ENCODE data around the gene GSAP. TPM values are rescaled to one million over a fixed set of nuclear protein-coding genes. Genes with fewer than 3 reads are reported as not detected.
A peak's percentile ranks its signal among the peaks of the same experiment; 100 is the strongest.
"Not testable (repeated sequence)": the region's sequence is repeated elsewhere in the genome, so short reads cannot be mapped to it uniquely, and the experiment has no call there.

GSAP gene, protein sequence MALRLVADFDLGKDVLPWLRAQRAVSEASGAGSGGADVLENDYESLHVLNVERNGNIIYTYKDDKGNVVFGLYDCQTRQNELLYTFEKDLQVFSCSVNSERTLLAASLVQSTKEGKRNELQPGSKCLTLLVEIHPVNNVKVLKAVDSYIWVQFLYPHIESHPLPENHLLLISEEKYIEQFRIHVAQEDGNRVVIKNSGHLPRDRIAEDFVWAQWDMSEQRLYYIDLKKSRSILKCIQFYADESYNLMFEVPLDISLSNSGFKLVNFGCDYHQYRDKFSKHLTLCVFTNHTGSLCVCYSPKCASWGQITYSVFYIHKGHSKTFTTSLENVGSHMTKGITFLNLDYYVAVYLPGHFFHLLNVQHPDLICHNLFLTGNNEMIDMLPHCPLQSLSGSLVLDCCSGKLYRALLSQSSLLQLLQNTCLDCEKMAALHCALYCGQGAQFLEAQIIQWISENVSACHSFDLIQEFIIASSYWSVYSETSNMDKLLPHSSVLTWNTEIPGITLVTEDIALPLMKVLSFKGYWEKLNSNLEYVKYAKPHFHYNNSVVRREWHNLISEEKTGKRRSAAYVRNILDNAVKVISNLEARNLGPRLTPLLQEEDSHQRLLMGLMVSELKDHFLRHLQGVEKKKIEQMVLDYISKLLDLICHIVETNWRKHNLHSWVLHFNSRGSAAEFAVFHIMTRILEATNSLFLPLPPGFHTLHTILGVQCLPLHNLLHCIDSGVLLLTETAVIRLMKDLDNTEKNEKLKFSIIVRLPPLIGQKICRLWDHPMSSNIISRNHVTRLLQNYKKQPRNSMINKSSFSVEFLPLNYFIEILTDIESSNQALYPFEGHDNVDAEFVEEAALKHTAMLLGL
- 1 to 10 TPM; 2.0 to 2.9 TPM for total RNA-seq
- polyA plus RNA-seq = 11.9 TPM

DNA sequence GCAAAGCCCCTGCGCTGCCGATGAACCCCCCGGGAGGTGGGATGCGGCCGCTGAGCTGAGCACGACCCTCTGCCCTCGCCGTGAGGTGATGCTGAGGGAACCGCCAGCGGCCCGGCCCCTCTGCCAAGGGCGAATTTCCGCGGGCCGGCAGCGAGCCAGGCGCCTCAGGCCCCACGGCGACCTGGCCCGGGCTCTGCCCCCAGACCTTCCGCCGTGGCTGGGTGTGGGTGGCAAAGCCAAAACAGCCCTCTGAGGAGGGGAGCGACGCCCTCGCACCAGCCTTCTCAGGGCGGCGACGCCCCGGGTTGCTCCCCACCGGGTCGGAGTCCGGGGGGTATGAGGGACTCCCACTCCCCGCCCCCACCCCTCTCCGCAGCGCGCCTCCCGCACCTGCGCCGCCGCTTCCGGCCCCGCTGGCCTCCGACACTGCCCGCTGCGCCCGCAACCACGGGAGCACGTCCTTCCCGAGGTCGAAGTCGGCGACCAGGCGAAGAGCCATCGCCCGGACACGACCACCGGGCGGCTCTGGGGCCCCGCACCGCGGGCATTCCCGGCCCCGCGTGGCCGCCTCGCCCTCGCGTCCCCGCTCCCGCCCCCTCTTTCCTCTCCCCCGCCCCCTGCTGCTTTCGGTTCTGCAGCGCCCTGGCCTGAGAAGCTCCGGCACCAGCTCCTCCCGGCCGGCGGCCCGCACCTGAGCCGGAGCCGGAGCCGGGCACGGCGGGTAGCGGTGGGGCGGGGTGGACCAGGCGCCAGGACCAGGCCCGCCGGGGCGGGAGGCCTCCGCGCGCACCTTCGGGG lies at the start of gene GSAP:
GSAP (minus strand) TSS at position 527 of the 798 bp plus-strand sequence; CDS start at position 499, 28 bp downstream.
- Mint-ChIP-seq H3K36me3 (peaks cover 0 to 3% (median 0%) of the 10 kb centered on the region in 3 donors), H3K4me1 (peaks cover 32 to 59% (median 42%) of the 10 kb centered on the region in 3 donors), H3K9me3 (no peaks in the 10 kb centered on the region), H3K4me3 (peak within 1 kb of the TSS; percentile 76 to 95 (median 83)), H3K27ac (peak within 1 kb of the TSS; percentile 29 to 86 (median 69)), H3K27me3 (peaks cover 0 to 1% of the 10 kb centered on the region in 2 donors)
- Histone ChIP-seq H3K4me1 (ENCODE audit: insufficient read depth, low read length) (peaks cover 28% of the 10 kb centered on the region), H3K27me3 (ENCODE audit: insufficient read depth, low read length, poor library complexity, severe bottlenecking) (no peaks in the 10 kb centered on the region), H3K4me3 (ENCODE audit: low read length) (peak within 1 kb of the TSS; percentile 72), H3K27ac (ENCODE audit: low read depth, low read length) (peak within 1 kb of the TSS; percentile 53), H3K36me3 (ENCODE audit: insufficient read depth, low read length) (no peaks in the 10 kb centered on the region), H3K9me3 (ENCODE audit: low read length) (no peaks in the 10 kb centered on the region)
- ChIA-PET CTCF (interaction anchor here (0.6 to 2.3 kb wide), 5 partner anchors 12 to 285 kb away, joined by 3 to 9 read pairs (median 4); no protein-coding TSS in a partner anchor), POLR2A (interaction anchor here (0.8 to 1.9 kb wide), 4 partner anchors 9 to 120 kb away, joined by 3 to 10 read pairs (median 4); no protein-coding TSS in a partner anchor)
- peak; percentile 34 to 71 (median 50) for DNase-seq

- Histone ChIP-seq H3K4me3 (ENCODE audit: low read length) (no peak overlapping the region), H3K4me1 (ENCODE audit: insufficient read depth, low read length) (no peaks in the 10 kb centered on the region), H3K36me3 (ENCODE audit: insufficient read depth, low read length) (no peaks in the 10 kb centered on the region), H3K27ac (ENCODE audit: low read depth, low read length) (no peak overlapping the region), H3K9me3 (ENCODE audit: low read length) (no peaks in the 10 kb centered on the region), H3K27me3 (ENCODE audit: insufficient read depth, low read length, poor library complexity, severe bottlenecking) (no peaks in the 10 kb centered on the region)
- no peaks in the 10 kb centered on the region for H3K27me3 Mint-ChIP-seq
- no peak overlapping the region for H3K4me3 Mint-ChIP-seq
- peaks cover 0 to 2% (median 0%) of the 10 kb centered on the region in 3 donors for H3K36me3 Mint-ChIP-seq
- peaks cover 0 to 5% (median 0%) of the 10 kb centered on the region in 5 donors for H3K9me3 Mint-ChIP-seq
- no peak overlapping the region for H3K27ac Mint-ChIP-seq
- DNase-seq = no peak
- no peaks in the 10 kb centered on the region for H3K4me1 Mint-ChIP-seq
- POLR2A ChIA-PET = no interaction called here
- CTCF ChIA-PET = no interaction called here
Observed at GRCh38 chr7:77465256-77465655, 49.1 kb upstream of the GSAP start.

GRCh38 chr7:77464589-77464988 lies 48.4 kb upstream of the GSAP start:
- Mint-ChIP-seq H3K9me3 (peaks cover 0 to 5% (median 0%) of the 10 kb centered on the region in 5 donors), H3K36me3 (peaks cover 0 to 2% (median 0%) of the 10 kb centered on the region in 3 donors), H3K4me1 (no peaks in the 10 kb centered on the region), H3K4me3 (no peak overlapping the region), H3K27me3 (no peaks in the 10 kb centered on the region), H3K27ac (no peak overlapping the region)
- no peaks in the 10 kb centered on the region for H3K27me3 ChIP-seq (ENCODE audit: insufficient read depth, low read length, poor library complexity, severe bottlenecking)
- H3K4me3 ChIP-seq (ENCODE audit: low read length) = no peak overlapping the region
- H3K27ac ChIP-seq (ENCODE audit: low read depth, low read length) = no peak overlapping the region
- H3K4me1 ChIP-seq (ENCODE audit: insufficient read depth, low read length) = no peaks in the 10 kb centered on the region
- DNase-seq = no peak
- no peaks in the 10 kb centered on the region for H3K9me3 ChIP-seq (ENCODE audit: low read length)
- CTCF ChIA-PET = no interaction called here
- POLR2A ChIA-PET = no interaction called here
- H3K36me3 ChIP-seq (ENCODE audit: insufficient read depth, low read length) = no peaks in the 10 kb centered on the region

DNA sequence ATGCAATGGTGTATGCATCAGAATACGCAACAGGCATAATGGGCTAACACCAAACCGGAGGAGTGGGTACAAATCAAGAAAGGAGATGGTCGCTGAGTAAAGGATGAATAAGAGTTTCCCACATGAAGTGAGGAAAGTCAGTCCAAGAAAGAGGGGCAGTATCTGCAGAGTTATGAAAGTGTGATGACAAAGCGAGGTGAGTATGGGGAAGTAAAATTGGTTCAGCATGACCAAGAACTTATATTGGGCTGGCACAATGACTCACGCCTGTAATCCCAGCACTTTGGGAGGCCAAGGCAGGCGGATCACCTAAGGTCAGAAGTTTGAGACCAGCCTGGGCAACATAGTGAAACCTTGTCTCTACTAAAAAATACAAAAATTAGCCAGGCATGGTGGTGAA lies 47.5 kb upstream of the GSAP start:
- H3K9me3 Mint-ChIP-seq; DNase-seq; H3K27ac ChIP-seq (ENCODE audit: low read depth, low read length); H3K9me3 ChIP-seq (ENCODE audit: low read length); H3K27me3 Mint-ChIP-seq; H3K36me3 ChIP-seq (ENCODE audit: insufficient read depth, low read length); H3K4me3 ChIP-seq (ENCODE audit: low read length); H3K27me3 ChIP-seq (ENCODE audit: insufficient read depth, low read length, poor library complexity, severe bottlenecking); H3K4me1 Mint-ChIP-seq; H3K4me1 ChIP-seq (ENCODE audit: insufficient read depth, low read length); CTCF ChIA-PET; H3K27ac Mint-ChIP-seq; H3K4me3 Mint-ChIP-seq; POLR2A ChIA-PET; H3K36me3 Mint-ChIP-seq: not testable (repeated sequence)

DNA sequence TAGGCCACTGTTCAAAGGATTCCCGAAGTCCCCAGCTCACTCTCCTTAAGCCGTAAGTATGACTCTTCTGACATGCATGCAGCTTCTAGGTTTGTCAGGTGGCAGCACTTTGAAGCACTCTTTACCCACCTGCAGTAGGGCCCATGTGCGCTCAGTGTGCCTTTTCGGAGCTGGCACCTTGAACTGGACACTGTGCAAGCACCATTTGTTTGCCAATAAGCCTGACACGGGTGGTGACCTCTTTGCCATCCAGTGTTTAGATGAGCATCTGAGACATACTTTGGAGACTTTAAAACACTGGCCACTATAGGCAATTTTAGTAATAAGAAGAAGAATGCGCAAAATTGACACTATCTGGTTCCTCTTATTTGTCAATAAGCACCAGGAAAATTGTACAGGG lies 45.7 kb upstream of the GSAP start:
- H3K4me3 ChIP-seq (ENCODE audit: low read length) = no peak overlapping the region
- Mint-ChIP-seq H3K27ac (no peak overlapping the region), H3K4me1 (no peaks in the 10 kb centered on the region), H3K4me3 (no peak overlapping the region), H3K27me3 (no peaks in the 10 kb centered on the region), H3K36me3 (no peaks in the 10 kb centered on the region), H3K9me3 (no peaks in the 10 kb centered on the region)
- H3K9me3 ChIP-seq (ENCODE audit: low read length) = no peaks in the 10 kb centered on the region
- no peaks in the 10 kb centered on the region for H3K36me3 ChIP-seq (ENCODE audit: insufficient read depth, low read length)
- no peak overlapping the region for H3K27ac ChIP-seq (ENCODE audit: low read depth, low read length)
- DNase-seq = no peak
- ChIA-PET CTCF (no interaction called here), POLR2A (no interaction called here)
- H3K4me1 ChIP-seq (ENCODE audit: insufficient read depth, low read length) = no peaks in the 10 kb centered on the region
- H3K27me3 ChIP-seq (ENCODE audit: insufficient read depth, low read length, poor library complexity, severe bottlenecking) = no peaks in the 10 kb centered on the region

GRCh38 chr7:77461246-77461645 lies 45.1 kb upstream of the GSAP start:
- H3K9me3 Mint-ChIP-seq = no peaks in the 10 kb centered on the region
- H3K27ac Mint-ChIP-seq = no peak overlapping the region
- CTCF ChIA-PET = no interaction called here
- H3K4me1 Mint-ChIP-seq = no peaks in the 10 kb centered on the region
- Histone ChIP-seq H3K27ac (ENCODE audit: low read depth, low read length) (no peak overlapping the region), H3K4me3 (ENCODE audit: low read length) (no peak overlapping the region), H3K4me1 (ENCODE audit: insufficient read depth, low read length) (no peaks in the 10 kb centered on the region), H3K36me3 (ENCODE audit: insufficient read depth, low read length) (no peaks in the 10 kb centered on the region), H3K27me3 (ENCODE audit: insufficient read depth, low read length, poor library complexity, severe bottlenecking) (no peaks in the 10 kb centered on the region), H3K9me3 (ENCODE audit: low read length) (no peaks in the 10 kb centered on the region)
- no peaks in the 10 kb centered on the region for H3K36me3 Mint-ChIP-seq
- H3K4me3 Mint-ChIP-seq = no peak overlapping the region
- no peaks in the 10 kb centered on the region for H3K27me3 Mint-ChIP-seq
- no peak for DNase-seq
- POLR2A ChIA-PET = no interaction called here

- H3K27me3 ChIP-seq (ENCODE audit: insufficient read depth, low read length, poor library complexity, severe bottlenecking) = peaks cover 2% of the 10 kb centered on the region
- CTCF ChIA-PET = no interaction called here
- no peaks in the 10 kb centered on the region for H3K36me3 Mint-ChIP-seq
- H3K9me3 Mint-ChIP-seq = no peaks in the 10 kb centered on the region
- POLR2A ChIA-PET = no interaction called here
- H3K9me3 ChIP-seq (ENCODE audit: low read length) = no peaks in the 10 kb centered on the region
- no peak overlapping the region for H3K4me3 ChIP-seq (ENCODE audit: low read length)
- no peaks in the 10 kb centered on the region for H3K4me1 Mint-ChIP-seq
- H3K4me3 Mint-ChIP-seq = no peak overlapping the region
- no peak overlapping the region for H3K27ac Mint-ChIP-seq
- H3K36me3 ChIP-seq (ENCODE audit: insufficient read depth, low read length) = no peaks in the 10 kb centered on the region
- no peaks in the 10 kb centered on the region for H3K27me3 Mint-ChIP-seq
- no peak overlapping the region for H3K27ac ChIP-seq (ENCODE audit: low read depth, low read length)
- no peaks in the 10 kb centered on the region for H3K4me1 ChIP-seq (ENCODE audit: insufficient read depth, low read length)
- no peak for DNase-seq
Observed at GRCh38 chr7:77460057-77460486, 43.9 kb upstream of the GSAP start.
